AG04449 (cell line): ENCODE measurements around the gene RMDN2.
"Not testable (repeated sequence)": the region's sequence is repeated elsewhere in the genome, so short reads cannot be mapped to it uniquely, and the experiment has no call there.

Experiments
- CTCF ChIA-PET: fragments of 350-600 bp; formaldehyde crosslinking; extraction: SDS; loops from one replicate; lab custom pipeline; 2021; ENCODE audit warnings: antibody characterized with exemption; lab: Yijun Ruan, JAX
- POLR2A ChIA-PET: fragments of 400-600, 350-600 bp; formaldehyde crosslinking; extraction: SDS; loops from one replicate; lab custom pipeline; 2020; ENCODE audit warnings: antibody characterized with exemption, inconsistent platforms; lab: Yijun Ruan, JAX
- DNase-seq: peaks from one replicate; pipeline ENCODE4 v3.0.0-alpha.2; 2010; ENCODE audit warnings: low read depth, low spot score
- H3K4me3 ChIP-seq: 2 replicates; pipeline ENCODE4 v1.5.1; 2011; ENCODE audit warnings: low read depth, mild to moderate bottlenecking, control low read depth, low read length
- TF ChIP-seq, protein P1 (sequence below): IDR thresholded peaks from one replicate; pipeline ENCODE4 v1.5.1; 2011; ENCODE audit warnings: mild to moderate bottlenecking, moderate library complexity, low read length, control low read depth, inconsistent platforms; ENCODE audit not compliant: insufficient read depth; ENCODE audit errors: missing control alignments

Gene RMDN2

DNA sequence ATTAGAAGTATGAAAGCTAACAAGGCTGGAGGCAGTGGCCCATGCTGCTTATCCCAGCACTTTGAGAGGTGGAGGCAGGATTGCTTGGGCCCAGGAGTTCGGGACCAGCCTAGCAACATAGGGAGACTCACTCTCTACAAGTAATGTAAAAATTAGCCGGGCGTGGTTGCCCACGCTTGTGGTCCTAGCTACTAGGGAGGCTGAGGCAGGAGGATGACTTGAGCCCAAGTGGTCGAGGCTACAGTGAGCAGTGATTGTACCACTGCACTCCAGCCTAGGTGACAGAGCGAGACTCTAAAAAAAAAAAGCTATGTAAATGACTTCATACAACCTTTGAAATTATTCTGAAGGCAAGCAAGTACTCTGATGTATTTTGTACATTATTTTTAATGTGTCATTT is 1.5 kb downstream of the RMDN2 start:
- TF ChIP-seq, protein P1, sequence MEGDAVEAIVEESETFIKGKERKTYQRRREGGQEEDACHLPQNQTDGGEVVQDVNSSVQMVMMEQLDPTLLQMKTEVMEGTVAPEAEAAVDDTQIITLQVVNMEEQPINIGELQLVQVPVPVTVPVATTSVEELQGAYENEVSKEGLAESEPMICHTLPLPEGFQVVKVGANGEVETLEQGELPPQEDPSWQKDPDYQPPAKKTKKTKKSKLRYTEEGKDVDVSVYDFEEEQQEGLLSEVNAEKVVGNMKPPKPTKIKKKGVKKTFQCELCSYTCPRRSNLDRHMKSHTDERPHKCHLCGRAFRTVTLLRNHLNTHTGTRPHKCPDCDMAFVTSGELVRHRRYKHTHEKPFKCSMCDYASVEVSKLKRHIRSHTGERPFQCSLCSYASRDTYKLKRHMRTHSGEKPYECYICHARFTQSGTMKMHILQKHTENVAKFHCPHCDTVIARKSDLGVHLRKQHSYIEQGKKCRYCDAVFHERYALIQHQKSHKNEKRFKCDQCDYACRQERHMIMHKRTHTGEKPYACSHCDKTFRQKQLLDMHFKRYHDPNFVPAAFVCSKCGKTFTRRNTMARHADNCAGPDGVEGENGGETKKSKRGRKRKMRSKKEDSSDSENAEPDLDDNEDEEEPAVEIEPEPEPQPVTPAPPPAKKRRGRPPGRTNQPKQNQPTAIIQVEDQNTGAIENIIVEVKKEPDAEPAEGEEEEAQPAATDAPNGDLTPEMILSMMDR, result no peak
- no peak overlapping the region for H3K4me3 ChIP-seq
- POLR2A ChIA-PET, result interaction anchor here (0.6 kb wide), 1 partner anchor 15 kb away, joined by 3 read pairs; no protein-coding TSS in a partner anchor
- no peak for DNase-seq
- CTCF ChIA-PET, result interaction anchor here (0.8 to 0.9 kb wide), 2 partner anchors 34 to 55 kb away, joined by 4 read pairs; no protein-coding TSS in a partner anchor

DNA sequence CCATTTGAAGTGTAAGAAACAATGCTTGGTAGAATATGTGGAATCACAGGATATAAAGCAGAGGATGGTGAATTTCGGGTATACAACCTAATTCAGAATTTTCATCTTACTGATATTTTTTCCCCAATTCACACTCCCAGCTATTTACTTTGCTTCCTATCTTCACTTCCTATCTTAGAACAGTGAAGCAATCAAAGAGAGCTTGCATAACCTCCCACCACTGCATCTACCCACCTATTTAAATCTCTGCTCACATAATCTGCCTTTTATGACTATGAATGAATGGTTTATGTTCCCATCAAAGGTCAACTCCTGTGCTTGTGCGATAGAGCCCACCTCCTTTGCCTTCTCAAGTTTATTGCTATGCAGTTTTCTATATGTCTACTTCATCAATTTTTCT is 3.3 kb downstream of the RMDN2 start:
- TF ChIP-seq, protein P1, result no peak
- POLR2A ChIA-PET, result no interaction called here
- DNase-seq, result no peak
- CTCF ChIA-PET, result no interaction called here
- H3K4me3 ChIP-seq, result no peak overlapping the region

DNA sequence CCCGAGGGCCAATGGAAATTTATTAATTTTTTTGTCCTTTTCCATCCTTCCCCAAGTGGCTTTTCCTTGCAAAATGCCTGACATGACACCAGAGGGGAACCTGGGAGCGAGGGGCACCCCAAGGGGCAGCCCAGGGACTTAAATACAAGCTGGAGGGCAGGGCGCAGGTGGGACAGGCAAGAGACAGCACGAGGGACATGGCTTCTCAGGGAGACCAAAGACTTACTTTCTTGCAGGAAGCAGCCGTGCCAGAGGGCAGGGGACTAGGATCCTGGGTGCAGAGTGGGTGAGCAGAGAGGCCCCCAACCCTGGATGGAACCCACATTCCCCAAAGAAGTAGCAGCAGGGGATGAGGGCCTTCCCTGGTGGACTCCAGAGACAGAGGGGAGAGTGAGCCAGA is 5.3 kb downstream of the RMDN2 start:
- H3K4me3 ChIP-seq, POLR2A ChIA-PET, DNase-seq: not testable (repeated sequence)
- CTCF ChIA-PET, result interaction anchor here (1.0 kb wide), 1 partner anchor 534 kb away, joined by 3 read pairs; no protein-coding TSS in a partner anchor

DNA sequence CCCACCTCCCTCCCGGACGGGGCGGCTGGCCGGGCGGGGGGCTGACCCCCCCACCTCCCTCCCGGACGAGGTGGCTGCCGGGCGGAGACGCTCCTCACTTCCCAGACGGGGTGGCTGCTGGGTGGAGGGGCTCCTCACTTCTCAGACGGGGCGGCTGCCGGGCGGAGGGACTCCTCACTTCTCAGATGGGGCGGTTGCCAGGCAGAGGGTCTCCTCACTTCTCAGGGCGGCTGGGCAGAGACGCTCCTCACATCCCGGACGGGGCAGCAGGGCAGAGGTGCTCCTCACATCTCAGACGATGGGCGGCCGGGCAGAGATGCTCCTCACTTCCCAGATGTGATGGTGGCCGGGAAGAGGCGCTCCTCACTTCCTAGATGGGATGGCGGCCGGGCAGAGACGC is 7.8 kb downstream of the RMDN2 start:
- CTCF ChIA-PET, DNase-seq, POLR2A ChIA-PET, H3K4me3 ChIP-seq: not testable (repeated sequence)

DNA sequence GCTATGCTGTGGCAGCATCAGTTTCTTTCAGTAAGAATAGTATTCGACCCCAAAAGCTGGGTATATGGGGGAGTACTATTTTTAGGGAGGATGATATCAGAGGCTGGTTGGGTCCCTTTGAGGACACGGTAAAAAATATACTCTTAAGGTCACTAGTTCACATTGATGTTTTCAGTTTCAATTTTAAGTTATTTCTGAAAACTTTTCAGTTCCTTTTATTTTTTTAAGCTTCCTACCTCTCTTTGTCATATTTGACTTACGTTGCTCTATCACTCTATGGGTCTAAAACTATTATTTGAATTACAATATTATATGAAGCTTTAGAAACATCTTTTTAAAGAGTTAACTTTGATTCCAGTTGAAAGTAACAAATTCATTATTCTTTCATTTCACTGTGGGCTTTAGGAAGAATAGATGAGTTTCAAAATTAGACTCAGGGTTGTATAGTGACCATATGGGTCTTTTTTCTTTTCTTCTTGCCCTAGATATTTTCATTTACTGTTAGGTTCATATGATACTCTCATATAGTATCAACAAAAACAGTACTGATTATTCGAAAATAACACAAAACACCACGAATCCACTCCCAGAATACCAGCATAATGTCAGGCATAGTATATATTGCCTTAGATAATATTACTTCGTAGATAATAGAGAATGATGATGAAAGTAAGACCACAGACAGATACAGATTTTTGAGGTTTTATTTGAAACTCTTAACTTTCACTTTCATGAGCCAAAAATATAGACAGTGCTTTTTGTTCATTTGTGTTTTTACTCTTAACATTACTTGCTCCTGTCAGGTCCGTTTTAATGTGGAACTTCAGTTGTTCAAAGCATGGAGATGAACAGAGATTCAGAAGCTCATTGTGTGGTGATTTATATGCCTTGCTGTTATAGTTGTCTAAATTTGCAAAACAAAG is 9.8 kb downstream of the RMDN2 start:
- ChIA-PET CTCF (no interaction called here), POLR2A (no interaction called here)
- TF ChIP-seq, protein P1, result no peak
- no peak for DNase-seq
- H3K4me3 ChIP-seq, result no peak overlapping the region

DNA sequence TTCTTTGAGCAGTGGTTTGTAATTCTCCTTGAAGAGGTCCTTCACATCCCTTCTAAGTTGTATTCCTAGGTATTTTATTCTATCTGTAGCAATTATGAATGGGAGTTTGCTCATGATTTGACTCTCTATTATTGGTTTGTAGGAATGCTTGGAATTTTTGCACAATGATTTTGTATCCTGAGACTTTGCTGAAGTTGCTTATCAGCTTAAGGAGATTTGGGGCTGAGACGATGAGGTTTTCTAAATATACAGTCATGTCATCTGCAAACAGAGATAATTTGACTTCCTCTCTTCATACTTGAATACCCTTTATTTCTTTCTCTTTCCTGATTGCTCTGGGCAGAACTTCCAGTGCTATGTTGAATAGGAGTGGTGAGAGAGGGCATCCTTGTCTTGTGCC is 12.5 kb downstream of the RMDN2 start:
- H3K4me3 ChIP-seq, CTCF ChIA-PET, DNase-seq, POLR2A ChIA-PET: not testable (repeated sequence)

DNA sequence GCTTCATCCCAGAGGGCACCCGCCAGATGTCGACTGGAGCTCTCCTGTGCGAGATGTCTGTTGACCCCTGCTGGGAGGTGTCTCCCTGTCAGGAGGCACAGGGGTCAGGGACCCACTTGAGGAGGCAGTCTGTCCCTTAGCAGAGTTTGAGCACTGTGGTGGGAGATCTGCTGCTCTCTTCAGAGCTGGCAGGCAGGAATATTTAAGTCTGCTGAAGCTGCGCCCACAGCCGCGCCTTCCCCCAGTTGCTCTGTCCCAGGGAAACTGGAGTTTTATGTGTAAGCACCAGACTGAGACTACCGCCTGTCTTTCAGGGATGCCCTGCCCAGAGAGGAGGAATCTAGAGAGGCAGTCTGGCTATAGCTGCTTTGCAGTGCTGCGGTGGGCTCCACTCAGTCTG is 16.2 kb downstream of the RMDN2 start:
- DNase-seq, POLR2A ChIA-PET, CTCF ChIA-PET: not testable (repeated sequence)

DNA sequence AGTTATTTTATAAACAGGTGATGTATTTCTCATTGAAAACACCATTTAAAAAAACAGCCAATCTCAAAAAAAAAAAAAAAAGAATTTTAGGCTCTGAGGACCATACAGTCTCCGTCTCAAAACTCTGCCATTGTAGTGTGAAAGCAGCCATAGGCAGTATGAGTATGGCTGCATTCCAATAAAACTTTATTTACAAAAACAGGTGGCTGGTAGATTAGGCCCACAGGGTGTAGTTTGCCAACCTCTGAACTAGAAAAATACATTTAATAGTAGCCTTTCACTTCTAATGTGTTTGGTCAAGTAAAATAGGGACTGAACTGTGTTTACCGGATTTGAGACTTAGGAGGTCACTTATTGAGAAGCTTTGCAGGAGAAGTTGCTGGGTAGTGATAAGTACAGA is 19.2 kb downstream of the RMDN2 start:
- POLR2A ChIA-PET, result no interaction called here
- CTCF ChIA-PET, result no interaction called here
- no peak overlapping the region for H3K4me3 ChIP-seq
- TF ChIP-seq, protein P1, result no peak
- DNase-seq, result no peak

More for the DNA sequence above, 16.2 kb downstream of the RMDN2 start:
- not testable (repeated sequence) for H3K4me3 ChIP-seq
